CD14-positive monocyte (primary cell): ENCODE measurements around the gene FBXO10. TPM values are rescaled to one million over a fixed set of nuclear protein-coding genes. Genes with fewer than 3 reads are reported as not detected.

Source experiments
- DNase-seq, 3 donors: peaks; one replicate each; pipeline ENCODE4 v3.0.0-alpha.2; 2011 to 2022
- H2AFZ ChIP-seq: 2 replicates; pipeline ENCODE4 v1.6.0; 2012; ENCODE audit warnings: mild to moderate bottlenecking, low read depth, low read length, inconsistent platforms; ENCODE audit not compliant: insufficient read depth, poor library complexity, severe bottlenecking
- H3K27ac ChIP-seq, 2 donors: 1 replicate in 1 of 2; 2 replicates in 1 of 2; pipeline ENCODE4 v1.5.1; 2012 to 2013; ENCODE audit warnings: low read length in 2 of 2, control low read depth in 1 of 2, inconsistent platforms in 1 of 2, low read depth in 1 of 2, mild to moderate bottlenecking in 1 of 2
- H3K27me3 ChIP-seq, 2 donors: one replicate each; pipeline versions ENCODE4 v1.6.0 to v1.6.1; 2011 to 2013; ENCODE audit warnings: low read length in 2 of 2; ENCODE audit not compliant: control insufficient read depth in 2 of 2, insufficient read depth in 2 of 2
- H3K36me3 ChIP-seq, 2 donors: replicated peaks in 1 of 2; 1 replicate in 1 of 2; 2 replicates in 1 of 2; pipeline versions ENCODE4 v1.5.1 to v1.6.1; 2012 to 2013; ENCODE audit warnings: low read length in 2 of 2, control low read depth in 1 of 2, inconsistent platforms in 1 of 2, mild to moderate bottlenecking in 1 of 2; ENCODE audit not compliant: insufficient read depth in 2 of 2, control insufficient read depth in 1 of 2
- H3K4me1 ChIP-seq, 2 donors: 1 replicate in 1 of 2; 2 replicates in 1 of 2; pipeline versions ENCODE4 v1.5.1 to v1.6.1; 2012 to 2013; ENCODE audit warnings: low read length in 2 of 2, control low read depth in 1 of 2, inconsistent platforms in 1 of 2, mild to moderate bottlenecking in 1 of 2, moderate library complexity in 1 of 2; ENCODE audit not compliant: insufficient read depth in 2 of 2, control insufficient read depth in 1 of 2
- H3K4me2 ChIP-seq: replicated peaks from 2 replicates; pipeline ENCODE3; 2012; ENCODE audit warnings: low read length, moderate library complexity, mild to moderate bottlenecking; ENCODE audit not compliant: poor library complexity, severe bottlenecking; ENCODE audit errors: extremely low read depth
- H3K4me3 ChIP-seq, 3 experiments: fragments of 200-600 bp in 1 of 3; sonication (generic) in 1 of 3; replicated peaks in 1 of 3; 1 replicate in 2 of 3; 2 replicates in 1 of 3; pipeline ENCODE4 v1.5.1; 2011 to 2013; ENCODE audit warnings: low read length in 3 of 3, mild to moderate bottlenecking in 3 of 3, control low read depth in 2 of 3, low read depth in 2 of 3, inconsistent platforms in 1 of 3, moderate library complexity in 1 of 3
- H3K79me2 ChIP-seq: 2 replicates; pipeline ENCODE4 v1.6.0; 2012; ENCODE audit warnings: mild to moderate bottlenecking, control low read depth, inconsistent platforms, low read length, moderate library complexity; ENCODE audit not compliant: insufficient read depth
- H3K9ac ChIP-seq: 2 replicates; pipeline ENCODE4 v1.6.0; 2017; ENCODE audit warnings: low read length, mild to moderate bottlenecking; ENCODE audit not compliant: insufficient read depth, poor library complexity, severe bottlenecking
- H3K9me3 ChIP-seq, 2 donors: replicated peaks in 1 of 2; 1 replicate in 1 of 2; 2 replicates in 1 of 2; pipeline versions ENCODE4 v1.5.1 to v1.6.1; 2012 to 2013; ENCODE audit warnings: low read length in 2 of 2, control low read depth in 1 of 2; ENCODE audit not compliant: control insufficient read depth in 1 of 2, insufficient read depth in 1 of 2
- H4K20me1 ChIP-seq: 2 replicates; pipeline ENCODE4 v1.6.0; 2012; ENCODE audit warnings: mild to moderate bottlenecking, low read length, control low read depth, moderate library complexity; ENCODE audit not compliant: insufficient read depth
- H3K27ac Mint-ChIP-seq, 7 donors: one replicate each; pipeline ENCODE4 v1.8.0; 2020; ENCODE audit warnings: mild to moderate bottlenecking in 7 of 7, mixed read lengths in 7 of 7, moderate library complexity in 6 of 7, inconsistent platforms in 2 of 7
- H3K27me3 Mint-ChIP-seq, 3 donors: one replicate each; pipeline ENCODE4 v1.8.0; 2021 to 2022; ENCODE audit warnings: low read depth in 3 of 3, mild to moderate bottlenecking in 3 of 3, mixed read lengths in 3 of 3, moderate library complexity in 3 of 3, inconsistent platforms in 1 of 3
- H3K36me3 Mint-ChIP-seq, 2 donors: one replicate each; pipeline ENCODE4 v1.8.0; 2020; ENCODE audit warnings: mixed read lengths in 2 of 2, inconsistent platforms in 1 of 2, mild to moderate bottlenecking in 1 of 2
- H3K4me1 Mint-ChIP-seq: one replicate; pipeline ENCODE4 v1.8.0; 2020; ENCODE audit warnings: mild to moderate bottlenecking, mixed read lengths
- H3K4me3 Mint-ChIP-seq, 2 donors: one replicate each; pipeline ENCODE4 v1.8.0; 2020; ENCODE audit warnings: mild to moderate bottlenecking in 2 of 2, mixed read lengths in 2 of 2, moderate library complexity in 1 of 2
- H3K9me3 Mint-ChIP-seq, 7 donors: one replicate each; pipeline ENCODE4 v1.8.0; 2020 to 2022; ENCODE audit warnings: mixed read lengths in 7 of 7, mild to moderate bottlenecking in 6 of 7, moderate library complexity in 6 of 7, inconsistent platforms in 2 of 7
- WGBS: methylation state at CpG from one replicate; pipeline ENCODE4 v1.1.5; 2013; ENCODE audit warnings: missing lambda C conversion rate; ENCODE audit not compliant: insufficient coverage; 5-methylcytosine and 5-hydroxymethylcytosine counted together
- intact Hi-C, 2 donors: fragments of 100-400 bp; cut with micrococcal nuclease; formaldehyde crosslinking; loops; one replicate each; pipeline versions ENCODE4 v1.15.0 to v1.15.1; 2023
- polyA plus RNA-seq, 3 donors: library from polyadenylated mRNA; depleted of rRNA in 1 of 3; unstranded in 2 of 3; stranded (reverse) in 1 of 3; fragments of 300-500 nt in 2 of 3; fragments of >200 nt in 1 of 3; fragmentation: Illumina TruSeq in 2 of 3; gene quantifications; 1 replicate in 2 of 3; 2 replicates in 1 of 3; pipeline ENCODE4 v1.2.3, GENCODE V29; 2012 to 2021
- TF ChIP-seq, protein P1 (sequence below): fragments of 200-600 bp; IDR thresholded peaks from one replicate; pipeline ENCODE4 v1.8.0; 2022; ENCODE audit warnings: antibody characterized with exemption, mild to moderate bottlenecking

FBXO10 gene
- polyA plus RNA-seq, 3 donors = 0.08 to 1.5 TPM; not detected in 1

DNA sequence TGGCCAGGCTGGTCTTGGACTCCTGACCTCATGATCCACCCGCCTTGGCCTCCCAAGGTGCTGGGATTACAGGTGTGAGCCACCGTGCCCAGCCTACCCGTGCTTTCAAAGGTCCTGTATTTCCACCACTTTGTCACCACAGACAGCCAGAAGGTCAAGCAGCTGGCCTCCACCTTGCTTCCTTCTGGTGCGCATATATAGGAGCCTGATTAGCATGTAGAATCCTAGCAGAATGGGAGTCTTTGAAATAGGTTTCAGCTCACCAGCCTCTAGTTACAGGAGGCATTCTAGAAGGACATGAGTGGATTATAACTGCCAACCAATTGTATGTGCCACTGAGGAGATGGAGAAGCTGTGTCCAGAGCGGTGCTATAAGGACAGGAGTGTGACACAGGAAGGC is 71.6 kb downstream of the FBXO10 start:
- Histone ChIP-seq H3K27me3 (no peaks in the 10 kb centered on the region), H3K79me2 (no peaks in the 10 kb centered on the region), H4K20me1 (no peaks in the 10 kb centered on the region), H3K4me2 (no peak overlapping the region), H3K36me3 (peaks cover 26 to 44% of the 10 kb centered on the region in 2 donors), H3K4me1 (no peaks in the 10 kb centered on the region), H3K4me3 (no peak overlapping the region), H3K9me3 (no peaks in the 10 kb centered on the region), H3K27ac (no peak overlapping the region), H2AFZ (no peak overlapping the region), H3K9ac (no peak overlapping the region)
- H3K36me3 Mint-ChIP-seq = peaks cover 48 to 51% of the 10 kb centered on the region in 2 donors
- WGBS = 100% methylated on average over 2 of the region's 5 CpGs
- intact Hi-C loops = no loop called here
- DNase-seq = no peak
- peaks cover 0 to 2% (median 2%) of the 10 kb centered on the region in 3 donors for H3K27me3 Mint-ChIP-seq
- peaks cover 0 to 2% (median 0%) of the 10 kb centered on the region in 7 donors for H3K9me3 Mint-ChIP-seq
- no peak overlapping the region for H3K27ac Mint-ChIP-seq
- no peak overlapping the region for H3K4me3 Mint-ChIP-seq
- H3K4me1 Mint-ChIP-seq = peaks cover 3% of the 10 kb centered on the region
- TF ChIP-seq, protein P1, sequence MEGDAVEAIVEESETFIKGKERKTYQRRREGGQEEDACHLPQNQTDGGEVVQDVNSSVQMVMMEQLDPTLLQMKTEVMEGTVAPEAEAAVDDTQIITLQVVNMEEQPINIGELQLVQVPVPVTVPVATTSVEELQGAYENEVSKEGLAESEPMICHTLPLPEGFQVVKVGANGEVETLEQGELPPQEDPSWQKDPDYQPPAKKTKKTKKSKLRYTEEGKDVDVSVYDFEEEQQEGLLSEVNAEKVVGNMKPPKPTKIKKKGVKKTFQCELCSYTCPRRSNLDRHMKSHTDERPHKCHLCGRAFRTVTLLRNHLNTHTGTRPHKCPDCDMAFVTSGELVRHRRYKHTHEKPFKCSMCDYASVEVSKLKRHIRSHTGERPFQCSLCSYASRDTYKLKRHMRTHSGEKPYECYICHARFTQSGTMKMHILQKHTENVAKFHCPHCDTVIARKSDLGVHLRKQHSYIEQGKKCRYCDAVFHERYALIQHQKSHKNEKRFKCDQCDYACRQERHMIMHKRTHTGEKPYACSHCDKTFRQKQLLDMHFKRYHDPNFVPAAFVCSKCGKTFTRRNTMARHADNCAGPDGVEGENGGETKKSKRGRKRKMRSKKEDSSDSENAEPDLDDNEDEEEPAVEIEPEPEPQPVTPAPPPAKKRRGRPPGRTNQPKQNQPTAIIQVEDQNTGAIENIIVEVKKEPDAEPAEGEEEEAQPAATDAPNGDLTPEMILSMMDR = no peak

DNA sequence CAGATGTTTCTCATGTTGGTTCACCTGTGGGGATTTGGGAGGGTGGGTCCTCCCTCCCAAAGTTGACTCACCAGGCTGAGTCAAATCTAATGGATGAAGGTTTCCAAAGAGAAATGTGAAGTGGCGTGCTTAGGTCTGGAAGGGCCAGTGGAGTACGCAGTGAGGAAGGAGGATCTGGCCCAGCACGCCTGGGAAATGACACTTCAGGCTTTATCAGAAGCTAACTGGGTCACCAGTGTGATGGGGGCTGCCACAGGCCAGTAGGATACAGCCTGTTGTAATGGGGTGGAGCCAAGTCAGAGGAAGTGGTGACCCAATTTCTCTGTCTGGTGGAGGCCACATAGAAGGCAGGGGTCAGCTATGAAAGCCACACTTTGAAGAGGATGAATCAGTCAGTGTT is 72.4 kb downstream of the FBXO10 start:
- Histone ChIP-seq H2AFZ (no peak overlapping the region), H4K20me1 (no peaks in the 10 kb centered on the region), H3K4me3 (no peak overlapping the region), H3K79me2 (no peaks in the 10 kb centered on the region), H3K9me3 (no peaks in the 10 kb centered on the region), H3K4me2 (no peak overlapping the region), H3K27me3 (no peaks in the 10 kb centered on the region), H3K9ac (no peak overlapping the region), H3K27ac (no peak overlapping the region), H3K4me1 (no peaks in the 10 kb centered on the region), H3K36me3 (peaks cover 29 to 53% of the 10 kb centered on the region in 2 donors)
- Mint-ChIP-seq H3K27ac (peak overlapping the region in 4 of 7 donors; percentile 2 to 48 (median 13)), H3K9me3 (no peaks in the 10 kb centered on the region), H3K27me3 (peaks cover 0 to 2% (median under 1%) of the 10 kb centered on the region in 3 donors), H3K4me3 (no peak overlapping the region), H3K4me1 (peaks cover 3% of the 10 kb centered on the region), H3K36me3 (peaks cover 51% of the 10 kb centered on the region in 2 donors)
- DNase-seq = no peak
- 73% methylated on average over 2 of the region's 3 CpGs for WGBS
- intact Hi-C loops = no loop called here
- TF ChIP-seq, protein P1 = no peak
